GM18505 (cell line): ENCODE data around the gene CLEC18B.
"Not testable (repeated sequence)": the region's sequence is repeated elsewhere in the genome, so short reads cannot be mapped to it uniquely, and the experiment has no call there.

Experiments
- ATAC-seq: cut with Tn5 transposase; IDR thresholded peaks from one replicate; pipeline ENCODE4 v1.9.1; 2021; ENCODE audit not compliant: unreplicated experiment

Gene CLEC18B

GRCh38 chr16:74417897-74418296 lies 3.4 kb downstream of the CLEC18B start:
- not testable (repeated sequence) for ATAC-seq

GRCh38 chr16:74413920-74414319 lies 7.4 kb downstream of the CLEC18B start:
- not testable (repeated sequence) for ATAC-seq

- not testable (repeated sequence) for ATAC-seq
Measured at GRCh38 chr16:74413485-74413884, 7.8 kb downstream of the CLEC18B start.

GRCh38 chr16:74412775-74413390 lies 8.4 kb downstream of the CLEC18B start:
- not testable (repeated sequence) for ATAC-seq

- ATAC-seq, result not testable (repeated sequence)
Measured at GRCh38 chr16:74412138-74412774, 9.0 kb downstream of the CLEC18B start.

- not testable (repeated sequence) for ATAC-seq
Measured at GRCh38 chr16:74410981-74411380, 10.3 kb downstream of the CLEC18B start.

- ATAC-seq, result not testable (repeated sequence)
Measured at GRCh38 chr16:74410057-74410957, 11.0 kb downstream of the CLEC18B start.

- not testable (repeated sequence) for ATAC-seq
Measured at GRCh38 chr16:74409185-74409981, 11.9 kb downstream of the CLEC18B start.

- not testable (repeated sequence) for ATAC-seq
Measured at GRCh38 chr16:74407362-74407705, 13.9 kb downstream of the CLEC18B start.

GRCh38 chr16:74406600-74407361 lies 14.5 kb downstream of the CLEC18B start:
- not testable (repeated sequence) for ATAC-seq

- ATAC-seq, result not testable (repeated sequence)
Measured at GRCh38 chr16:74404148-74404933, 16.9 kb downstream of the CLEC18B start.

- not testable (repeated sequence) for ATAC-seq
Measured at GRCh38 chr16:74400238-74400637, 21.0 kb downstream of the CLEC18B start.

GRCh38 chr16:74398212-74398895 lies 22.9 kb downstream of the CLEC18B start:
- ATAC-seq, result not testable (repeated sequence)

- ATAC-seq, result not testable (repeated sequence)
Measured at GRCh38 chr16:74396521-74397017, 24.7 kb downstream of the CLEC18B start.

GRCh38 chr16:74394604-74395003 lies 26.7 kb downstream of the CLEC18B start:
- ATAC-seq, result not testable (repeated sequence)

GRCh38 chr16:74394131-74394530 lies 27.1 kb downstream of the CLEC18B start:
- ATAC-seq, result not testable (repeated sequence)

- not testable (repeated sequence) for ATAC-seq
Measured at GRCh38 chr16:74391454-74392050, 29.7 kb downstream of the CLEC18B start.
